SJSA1 (cell line): ENCODE measurements around the gene PPM1N. TPM values are rescaled to one million over a fixed set of nuclear protein-coding genes. Genes with fewer than 3 reads are reported as not detected.

Experiments
- DNase-seq, 2 experiments: peaks; one replicate each; pipeline ENCODE4 v3.0.0-alpha.2; 2015 to 2020; ENCODE audit warnings: low spot score in 2 of 2, low read depth in 1 of 2
- H3K27ac ChIP-seq: fragments of 250-450 bp; sonication (Bioruptor Pico); 2 replicates; pipeline ENCODE4 v1.5.1; 2020; ENCODE audit warnings: mild to moderate bottlenecking, moderate library complexity
- H3K27me3 ChIP-seq: fragments of 250-450 bp; sonication (Bioruptor Pico); replicated peaks from 2 replicates; pipeline ENCODE4 v1.5.1; 2020; ENCODE audit warnings: mild to moderate bottlenecking, moderate library complexity
- H3K36me3 ChIP-seq: fragments of 250-450 bp; sonication (Bioruptor Pico); 2 replicates; pipeline ENCODE4 v1.5.1; 2020; ENCODE audit warnings: mild to moderate bottlenecking
- H3K4me1 ChIP-seq: fragments of 250-450 bp; sonication (Bioruptor Pico); replicated peaks from 2 replicates; pipeline ENCODE4 v1.6.1; 2021; ENCODE audit warnings: mild to moderate bottlenecking
- H3K4me3 ChIP-seq: fragments of 250-450 bp; sonication (Bioruptor Pico); 2 replicates; pipeline ENCODE4 v1.5.1; 2020; ENCODE audit warnings: mild to moderate bottlenecking
- H3K9me3 ChIP-seq: fragments of 250-450 bp; sonication (Bioruptor Pico); replicated peaks from 2 replicates; pipeline ENCODE4 v1.5.1; 2020; ENCODE audit warnings: mild to moderate bottlenecking
- total RNA-seq: library from RNA; depleted of rRNA; stranded (reverse); fragments of >200 nt; shearing (Covaris generic); gene quantifications from 2 replicates; pipeline ENCODE4 v1.2.3, GENCODE V29; 2014

The PPM1N gene
- total RNA-seq, 1 experiment from 2014 or later, result 0.29 TPM

- Histone ChIP-seq H3K4me3 (no peak overlapping the region), H3K36me3 (no peaks in the 10 kb centered on the region), H3K4me1 (peaks cover 16% of the 10 kb centered on the region), H3K27ac (no peak overlapping the region), H3K9me3 (no peaks in the 10 kb centered on the region), H3K27me3 (no peaks in the 10 kb centered on the region)
- no peak for DNase-seq
Measured at GRCh38 chr19:45464852-45465441, 33.3 kb upstream of the PPM1N start.

- H3K4me3 ChIP-seq, result peak overlapping the region; percentile 49
- H3K27ac ChIP-seq, result peak overlapping the region; percentile 84
- no peak for DNase-seq
Measured at GRCh38 chr19:45467115-45467455, 31.2 kb upstream of the PPM1N start.

GRCh38 chr19:45467456-45468158 is 30.6 kb upstream of the PPM1N start, which contains the start of gene FOSB:
TSS of gene FOSB (plus strand) at chr19:45467996. CDS start at chr19:45468587, 591 bp downstream.
- Histone ChIP-seq H3K4me3 (peak within 1 kb of the TSS; percentile 49), H3K27me3 (no peaks in the 10 kb centered on the region), H3K9me3 (no peaks in the 10 kb centered on the region), H3K4me1 (peaks cover 24% of the 10 kb centered on the region), H3K27ac (peak within 1 kb of the TSS; percentile 90), H3K36me3 (no peaks in the 10 kb centered on the region)
- DNase-seq, result peak; percentile 93 to 95

More at GRCh38 chr19:45467115-45467455, 31.2 kb upstream of the PPM1N start:
- Histone ChIP-seq H3K9me3 (no peaks in the 10 kb centered on the region), H3K27me3 (no peaks in the 10 kb centered on the region), H3K4me1 (peaks cover 24% of the 10 kb centered on the region), H3K36me3 (no peaks in the 10 kb centered on the region)

GRCh38 chr19:45468159-45468651 is 30.0 kb upstream of the PPM1N start:
- Histone ChIP-seq H3K4me3 (peak overlapping the region; percentile 49), H3K4me1 (peaks cover 24% of the 10 kb centered on the region), H3K9me3 (no peaks in the 10 kb centered on the region), H3K36me3 (no peaks in the 10 kb centered on the region), H3K27me3 (no peaks in the 10 kb centered on the region), H3K27ac (peak overlapping the region; percentile 84)
- DNase-seq, result peak in 1 of 2 experiments; percentile 40

GRCh38 chr19:45468803-45469131 is 29.5 kb upstream of the PPM1N start:
- Histone ChIP-seq H3K4me1 (peaks cover 24% of the 10 kb centered on the region), H3K9me3 (no peaks in the 10 kb centered on the region), H3K27me3 (no peaks in the 10 kb centered on the region), H3K36me3 (no peaks in the 10 kb centered on the region), H3K4me3 (peak overlapping the region; percentile 49), H3K27ac (peak overlapping the region; percentile 90)
- no peak for DNase-seq

- peaks cover 24% of the 10 kb centered on the region for H3K4me1 ChIP-seq
- H3K27me3 ChIP-seq, result no peaks in the 10 kb centered on the region
- peak overlapping the region; percentile 90 for H3K27ac ChIP-seq
- no peaks in the 10 kb centered on the region for H3K9me3 ChIP-seq
- no peaks in the 10 kb centered on the region for H3K36me3 ChIP-seq
- H3K4me3 ChIP-seq, result peak overlapping the region; percentile 49
- peak; percentile 94 to 97 for DNase-seq
Measured at GRCh38 chr19:45469132-45469944, 28.9 kb upstream of the PPM1N start.

- Histone ChIP-seq H3K36me3 (no peaks in the 10 kb centered on the region), H3K27ac (peak overlapping the region; percentile 90), H3K4me1 (peaks cover 24% of the 10 kb centered on the region), H3K27me3 (no peaks in the 10 kb centered on the region), H3K4me3 (peak overlapping the region; percentile 49), H3K9me3 (no peaks in the 10 kb centered on the region)
- DNase-seq, result peak; percentile 67 to 79
Measured at GRCh38 chr19:45469945-45470761, 28.1 kb upstream of the PPM1N start.

- Histone ChIP-seq H3K27me3 (no peaks in the 10 kb centered on the region), H3K36me3 (no peaks in the 10 kb centered on the region), H3K9me3 (no peaks in the 10 kb centered on the region), H3K27ac (peak overlapping the region; percentile 90), H3K4me3 (no peak overlapping the region), H3K4me1 (peaks cover 24% of the 10 kb centered on the region)
- DNase-seq, result no peak
Measured at GRCh38 chr19:45470762-45471081, 27.5 kb upstream of the PPM1N start.

- Histone ChIP-seq H3K27ac (no peak overlapping the region), H3K27me3 (no peaks in the 10 kb centered on the region), H3K36me3 (no peaks in the 10 kb centered on the region), H3K9me3 (no peaks in the 10 kb centered on the region), H3K4me3 (no peak overlapping the region), H3K4me1 (peaks cover 24% of the 10 kb centered on the region)
- no peak for DNase-seq
Measured at GRCh38 chr19:45471111-45471930, 26.9 kb upstream of the PPM1N start.

- Histone ChIP-seq H3K27ac (no peak overlapping the region), H3K36me3 (no peaks in the 10 kb centered on the region), H3K27me3 (no peaks in the 10 kb centered on the region), H3K4me3 (no peak overlapping the region), H3K4me1 (peaks cover 24% of the 10 kb centered on the region), H3K9me3 (no peaks in the 10 kb centered on the region)
- DNase-seq, result no peak
Measured at GRCh38 chr19:45471931-45472562, 26.2 kb upstream of the PPM1N start.

GRCh38 chr19:45472563-45473366 is 25.5 kb upstream of the PPM1N start:
- no peak overlapping the region for H3K4me3 ChIP-seq
- no peak for DNase-seq

GRCh38 chr19:45473367-45473681 is 24.9 kb upstream of the PPM1N start:
- Histone ChIP-seq H3K4me1 (peaks cover 26% of the 10 kb centered on the region), H3K4me3 (no peak overlapping the region), H3K27me3 (no peaks in the 10 kb centered on the region), H3K36me3 (no peaks in the 10 kb centered on the region), H3K9me3 (no peaks in the 10 kb centered on the region), H3K27ac (no peak overlapping the region)
- DNase-seq, result no peak

More at GRCh38 chr19:45472563-45473366, 25.5 kb upstream of the PPM1N start:
- H3K27me3 ChIP-seq, result no peaks in the 10 kb centered on the region
- H3K36me3 ChIP-seq, result no peaks in the 10 kb centered on the region
- H3K27ac ChIP-seq, result no peak overlapping the region
- H3K4me1 ChIP-seq, result peaks cover 25% of the 10 kb centered on the region
- no peaks in the 10 kb centered on the region for H3K9me3 ChIP-seq
